ENCODE measurements around the gene U2AF2. TPM values are rescaled to one million over a fixed set of nuclear protein-coding genes. Genes with fewer than 3 reads are reported as not detected.

U2AF2 gene
- polyA plus RNA-seq, 2 of the 4 experiments (the other 2 are of a cell fraction), result 157 to 302 TPM

DNA sequence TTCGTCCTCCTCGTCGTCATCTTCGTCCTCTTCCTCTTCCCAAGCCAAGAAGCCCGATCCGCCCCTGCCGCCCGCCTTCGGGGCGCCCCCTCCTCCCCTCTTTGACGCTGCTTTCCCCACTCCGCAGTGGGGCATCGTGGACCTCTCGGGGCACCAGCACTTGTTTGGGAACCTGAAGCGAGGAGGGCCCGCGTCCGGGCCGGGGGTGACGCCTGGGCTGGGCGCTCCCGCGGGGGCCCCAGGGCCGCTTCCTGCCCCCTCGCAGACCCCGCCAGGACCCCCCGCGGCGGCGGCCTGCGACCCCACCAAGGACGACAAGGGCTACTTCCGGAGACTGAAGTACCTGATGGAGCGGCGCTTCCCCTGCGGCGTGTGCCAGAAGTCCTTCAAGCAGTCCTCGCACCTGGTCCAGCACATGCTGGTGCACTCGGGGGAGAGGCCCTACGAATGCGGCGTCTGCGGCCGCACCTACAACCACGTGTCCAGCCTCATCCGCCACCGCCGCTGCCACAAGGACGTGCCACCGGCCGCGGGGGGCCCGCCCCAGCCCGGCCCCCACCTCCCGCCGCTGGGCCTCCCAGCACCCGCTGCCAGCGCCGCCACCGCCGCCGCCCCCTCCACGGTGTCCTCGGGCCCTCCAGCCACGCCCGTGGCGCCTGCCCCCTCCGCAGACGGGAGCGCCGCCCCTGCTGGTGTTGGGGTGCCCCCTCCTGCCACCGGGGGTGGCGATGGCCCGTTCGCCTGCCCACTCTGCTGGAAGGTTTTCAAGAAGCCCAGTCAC lies 40.7 kb upstream of the U2AF2 start:
- H3K4me1 ChIP-seq, result no peaks in the 10 kb centered on the region
- DNase-seq (ENCODE audit: low read depth in 1 of 2, low spot score in 1 of 2) (no peak), FAIRE-seq (no peak), ATAC-seq (no peak)
- WGBS (ENCODE audit: missing lambda C conversion rate), result 92% methylated on average over 64 of the region's 75 CpGs
- no peak for TF ChIP-seq CBX8 (IDR thresholded peaks at IDR 0.05)
- TF ChIP-seq CBX2 (IDR thresholded peaks at IDR 0.05; ENCODE audit: borderline replicate concordance, low read depth), result no peak
- TF ChIP-seq HDAC2 (IDR thresholded peaks at IDR 0.05), result no peak
- TF ChIP-seq RNF2 (IDR thresholded peaks at IDR 0.05; ENCODE audit: borderline replicate concordance, low read depth), result no peak
- no peak for TF ChIP-seq POLR2A (IDR thresholded peaks at IDR 0.05; ENCODE audit: low read length)
- CTCF ChIA-PET, result interaction anchor here (1.5 to 2.3 kb wide), 2 partner anchors 8 to 17 kb away, joined by 8 to 13 read pairs; no protein-coding TSS in a partner anchor
- no peaks in the 10 kb centered on the region for H3K9me3 ChIP-seq
- no peak overlapping the region for H3K27ac ChIP-seq
- H3K4me3 ChIP-seq, result no peak overlapping the region
- no peak overlapping the region for H3K4me2 ChIP-seq
- POLR2A ChIA-PET, result no interaction called here

DNA sequence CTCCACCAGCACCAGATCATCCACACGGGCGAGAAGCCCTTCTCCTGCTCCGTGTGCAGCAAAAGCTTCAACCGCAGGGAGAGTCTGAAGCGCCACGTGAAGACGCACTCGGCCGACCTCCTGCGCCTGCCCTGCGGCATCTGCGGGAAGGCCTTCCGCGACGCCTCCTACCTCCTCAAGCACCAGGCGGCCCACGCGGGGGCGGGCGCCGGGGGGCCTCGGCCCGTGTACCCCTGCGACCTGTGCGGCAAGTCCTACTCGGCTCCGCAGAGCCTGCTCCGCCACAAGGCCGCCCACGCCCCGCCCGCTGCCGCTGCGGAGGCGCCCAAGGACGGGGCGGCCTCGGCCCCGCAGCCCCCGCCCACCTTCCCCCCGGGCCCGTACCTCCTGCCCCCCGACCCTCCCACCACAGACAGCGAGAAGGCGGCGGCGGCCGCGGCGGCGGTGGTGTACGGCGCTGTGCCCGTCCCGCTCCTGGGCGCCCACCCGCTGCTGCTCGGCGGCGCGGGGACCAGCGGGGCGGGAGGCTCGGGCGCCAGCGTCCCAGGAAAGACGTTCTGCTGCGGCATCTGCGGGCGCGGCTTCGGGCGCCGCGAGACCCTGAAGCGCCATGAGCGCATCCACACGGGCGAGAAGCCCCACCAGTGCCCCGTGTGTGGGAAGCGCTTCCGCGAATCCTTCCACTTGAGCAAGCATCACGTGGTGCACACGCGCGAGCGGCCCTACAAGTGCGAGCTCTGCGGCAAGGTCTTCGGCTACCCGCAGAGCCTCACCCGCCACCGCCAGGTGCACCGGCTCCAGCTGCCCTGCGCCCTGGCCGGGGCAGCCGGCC lies 39.9 kb upstream of the U2AF2 start:
- Histone ChIP-seq H3K4me2 (no peak overlapping the region), H3K9me3 (no peaks in the 10 kb centered on the region), H3K4me1 (no peaks in the 10 kb centered on the region), H3K27ac (no peak overlapping the region), H3K4me3 (no peak overlapping the region)
- WGBS (ENCODE audit: missing lambda C conversion rate), result 95% methylated on average over 83 of the region's 98 CpGs
- ChIA-PET CTCF (interaction anchor here (1.1 to 24.9 kb wide), 6 partner anchors 8 to 147 kb away, joined by 3 to 363 read pairs (median 5); no protein-coding TSS in a partner anchor), POLR2A (no interaction called here)
- ATAC-seq (no peak), DNase-seq (ENCODE audit: low read depth in 1 of 2, low spot score in 1 of 2) (no peak), FAIRE-seq (no peak)
- TF ChIP-seq, protein P1, sequence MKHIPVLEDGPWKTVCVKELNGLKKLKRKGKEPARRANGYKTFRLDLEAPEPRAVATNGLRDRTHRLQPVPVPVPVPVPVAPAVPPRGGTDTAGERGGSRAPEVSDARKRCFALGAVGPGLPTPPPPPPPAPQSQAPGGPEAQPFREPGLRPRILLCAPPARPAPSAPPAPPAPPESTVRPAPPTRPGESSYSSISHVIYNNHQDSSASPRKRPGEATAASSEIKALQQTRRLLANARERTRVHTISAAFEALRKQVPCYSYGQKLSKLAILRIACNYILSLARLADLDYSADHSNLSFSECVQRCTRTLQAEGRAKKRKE (CRISPR knock-in tag; IDR thresholded peaks at IDR 0.05; ENCODE audit: low read depth), result no peak
- TF ChIP-seq RARB (CRISPR knock-in tag; IDR thresholded peaks at IDR 0.05) (no peak), RNF2 (IDR thresholded peaks at IDR 0.05; ENCODE audit: borderline replicate concordance, low read depth) (no peak), MYC (IDR thresholded peaks at IDR 0.05; ENCODE audit: borderline replicate concordance, low read length) (no peak), NFE2L2 (conservative IDR thresholded peaks at IDR 0.05; ENCODE audit: low read length) (no peak), CBX8 (IDR thresholded peaks at IDR 0.05) (no peak), PHF8 (IDR thresholded peaks at IDR 0.05; ENCODE audit: borderline replicate concordance, low read depth) (no peak), SMC3 (IDR thresholded peaks at IDR 0.05) (no peak), EP300 (IDR thresholded peaks at IDR 0.05) (no peak), ZC3H11A (IDR thresholded peaks at IDR 0.05) (no peak), ESRRA (IDR thresholded peaks at IDR 0.05; ENCODE audit: borderline replicate concordance, low read length) (no peak)
- TF ChIP-seq, protein P2, sequence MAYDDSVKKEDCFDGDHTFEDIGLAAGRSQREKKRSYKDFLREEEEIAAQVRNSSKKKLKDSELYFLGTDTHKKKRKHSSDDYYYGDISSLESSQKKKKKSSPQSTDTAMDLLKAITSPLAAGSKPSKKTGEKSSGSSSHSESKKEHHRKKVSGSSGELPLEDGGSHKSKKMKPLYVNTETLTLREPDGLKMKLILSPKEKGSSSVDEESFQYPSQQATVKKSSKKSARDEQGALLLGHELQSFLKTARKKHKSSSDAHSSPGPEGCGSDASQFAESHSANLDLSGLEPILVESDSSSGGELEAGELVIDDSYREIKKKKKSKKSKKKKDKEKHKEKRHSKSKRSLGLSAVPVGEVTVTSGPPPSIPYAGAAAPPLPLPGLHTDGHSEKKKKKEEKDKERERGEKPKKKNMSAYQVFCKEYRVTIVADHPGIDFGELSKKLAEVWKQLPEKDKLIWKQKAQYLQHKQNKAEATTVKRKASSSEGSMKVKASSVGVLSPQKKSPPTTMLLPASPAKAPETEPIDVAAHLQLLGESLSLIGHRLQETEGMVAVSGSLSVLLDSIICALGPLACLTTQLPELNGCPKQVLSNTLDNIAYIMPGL (CRISPR knock-in tag; IDR thresholded peaks at IDR 0.05; ENCODE audit: borderline replicate concordance), result no peak
- TF ChIP-seq, protein P3, sequence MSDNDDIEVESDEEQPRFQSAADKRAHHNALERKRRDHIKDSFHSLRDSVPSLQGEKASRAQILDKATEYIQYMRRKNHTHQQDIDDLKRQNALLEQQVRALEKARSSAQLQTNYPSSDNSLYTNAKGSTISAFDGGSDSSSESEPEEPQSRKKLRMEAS (IDR thresholded peaks at IDR 0.05), result no peak

DNA sequence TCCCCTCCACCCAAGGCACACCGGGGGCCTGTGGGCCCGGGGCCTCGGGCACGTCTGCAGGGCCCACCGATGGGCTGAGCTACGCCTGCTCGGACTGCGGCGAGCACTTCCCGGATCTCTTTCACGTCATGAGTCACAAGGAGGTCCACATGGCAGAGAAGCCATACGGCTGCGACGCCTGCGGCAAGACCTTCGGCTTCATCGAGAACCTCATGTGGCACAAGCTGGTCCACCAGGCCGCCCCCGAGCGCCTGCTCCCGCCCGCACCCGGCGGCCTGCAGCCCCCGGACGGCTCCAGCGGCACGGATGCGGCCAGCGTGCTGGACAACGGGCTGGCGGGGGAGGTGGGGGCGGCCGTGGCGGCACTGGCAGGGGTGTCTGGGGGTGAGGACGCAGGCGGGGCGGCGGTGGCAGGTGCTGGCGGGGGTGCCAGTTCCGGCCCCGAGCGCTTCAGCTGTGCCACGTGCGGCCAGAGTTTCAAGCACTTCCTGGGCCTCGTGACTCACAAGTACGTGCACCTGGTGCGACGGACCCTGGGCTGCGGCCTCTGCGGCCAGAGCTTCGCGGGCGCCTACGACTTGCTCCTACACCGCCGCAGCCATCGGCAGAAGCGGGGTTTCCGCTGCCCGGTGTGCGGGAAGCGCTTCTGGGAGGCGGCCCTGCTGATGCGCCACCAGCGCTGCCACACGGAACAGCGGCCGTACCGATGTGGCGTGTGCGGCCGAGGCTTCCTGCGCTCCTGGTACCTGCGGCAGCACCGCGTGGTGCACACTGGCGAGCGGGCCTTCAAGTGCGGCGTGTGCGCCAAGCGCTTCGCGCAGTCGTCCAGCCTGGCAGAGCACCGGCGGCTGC lies 39.1 kb upstream of the U2AF2 start:
- POLR2A ChIA-PET, result no interaction called here
- FAIRE-seq, result no peak
- H3K4me3 ChIP-seq, result no peak overlapping the region
- DNase-seq (ENCODE audit: low read depth in 1 of 2, low spot score in 1 of 2), result no peak
- ATAC-seq, result no peak
- no peak overlapping the region for H3K4me2 ChIP-seq
- no peak overlapping the region for H3K27ac ChIP-seq
- CTCF ChIA-PET, result interaction anchor here (1.1 to 24.9 kb wide), 6 partner anchors 9 to 148 kb away, joined by 3 to 363 read pairs (median 5); no protein-coding TSS in a partner anchor
- no peaks in the 10 kb centered on the region for H3K9me3 ChIP-seq
- WGBS (ENCODE audit: missing lambda C conversion rate), result 97% methylated on average over 76 of the region's 88 CpGs
- no peaks in the 10 kb centered on the region for H3K4me1 ChIP-seq
- no peak for TF ChIP-seq KDM1A (IDR thresholded peaks at IDR 0.05; ENCODE audit: low read depth)
- TF ChIP-seq CHD4 (IDR thresholded peaks at IDR 0.05; ENCODE audit: borderline replicate concordance), result no peak
- no peak for TF ChIP-seq BHLHE40 (IDR thresholded peaks at IDR 0.05; ENCODE audit: low read depth, low read length)
- TF ChIP-seq, protein P4, sequence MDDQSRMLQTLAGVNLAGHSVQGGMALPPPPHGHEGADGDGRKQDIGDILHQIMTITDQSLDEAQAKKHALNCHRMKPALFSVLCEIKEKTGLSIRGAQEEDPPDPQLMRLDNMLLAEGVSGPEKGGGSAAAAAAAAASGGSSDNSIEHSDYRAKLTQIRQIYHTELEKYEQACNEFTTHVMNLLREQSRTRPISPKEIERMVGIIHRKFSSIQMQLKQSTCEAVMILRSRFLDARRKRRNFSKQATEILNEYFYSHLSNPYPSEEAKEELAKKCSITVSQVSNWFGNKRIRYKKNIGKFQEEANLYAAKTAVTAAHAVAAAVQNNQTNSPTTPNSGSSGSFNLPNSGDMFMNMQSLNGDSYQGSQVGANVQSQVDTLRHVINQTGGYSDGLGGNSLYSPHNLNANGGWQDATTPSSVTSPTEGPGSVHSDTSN (IDR thresholded peaks at IDR 0.05), result no peak
- TF ChIP-seq EHF (CRISPR knock-in tag; IDR thresholded peaks at IDR 0.05), result no peak
- no peak for TF ChIP-seq FOSL2 (IDR thresholded peaks at IDR 0.05)
- no peak for TF ChIP-seq FOSL2 (CRISPR knock-in tag; IDR thresholded peaks at IDR 0.05)
- no peak for TF ChIP-seq KDM5A (IDR thresholded peaks at IDR 0.05)
- TF ChIP-seq RFX5 (IDR thresholded peaks at IDR 0.05), result no peak
- TF ChIP-seq ESRRA (IDR thresholded peaks at IDR 0.05; ENCODE audit: borderline replicate concordance, low read length), result no peak
- TF ChIP-seq CBX8 (IDR thresholded peaks at IDR 0.05), result no peak
- TF ChIP-seq, protein P2 (CRISPR knock-in tag; IDR thresholded peaks at IDR 0.05; ENCODE audit: borderline replicate concordance), result no peak
